IPS-18a (cell line): ENCODE results near the gene ZCWPW1.
"Not testable (repeated sequence)": the region's sequence is repeated elsewhere in the genome, so short reads cannot be mapped to it uniquely, and the experiment has no call there.

Experiments used
- H3K27ac ChIP-seq: one replicate; pipeline ENCODE4 v1.5.1; 2013; ENCODE audit warnings: low read length
- H3K27me3 ChIP-seq: one replicate; pipeline ENCODE4 v1.6.1; 2013; ENCODE audit warnings: mild to moderate bottlenecking, low read length; ENCODE audit not compliant: control insufficient read depth, insufficient read depth
- H3K36me3 ChIP-seq: one replicate; pipeline ENCODE4 v1.6.1; 2013; ENCODE audit warnings: low read depth, low read length; ENCODE audit not compliant: control insufficient read depth
- H3K4me1 ChIP-seq: one replicate; pipeline ENCODE4 v1.6.1; 2013; ENCODE audit warnings: low read depth, low read length; ENCODE audit not compliant: control insufficient read depth
- H3K4me3 ChIP-seq: one replicate; pipeline ENCODE4 v1.5.1; 2013; ENCODE audit warnings: low read length
- H3K9ac ChIP-seq: one replicate; pipeline ENCODE4 v1.6.1; 2013; ENCODE audit warnings: mild to moderate bottlenecking, low read length, moderate library complexity
- H3K9me3 ChIP-seq: one replicate; pipeline ENCODE4 v1.6.1; 2013; ENCODE audit warnings: low read depth, low read length; ENCODE audit not compliant: control insufficient read depth

Gene ZCWPW1

DNA sequence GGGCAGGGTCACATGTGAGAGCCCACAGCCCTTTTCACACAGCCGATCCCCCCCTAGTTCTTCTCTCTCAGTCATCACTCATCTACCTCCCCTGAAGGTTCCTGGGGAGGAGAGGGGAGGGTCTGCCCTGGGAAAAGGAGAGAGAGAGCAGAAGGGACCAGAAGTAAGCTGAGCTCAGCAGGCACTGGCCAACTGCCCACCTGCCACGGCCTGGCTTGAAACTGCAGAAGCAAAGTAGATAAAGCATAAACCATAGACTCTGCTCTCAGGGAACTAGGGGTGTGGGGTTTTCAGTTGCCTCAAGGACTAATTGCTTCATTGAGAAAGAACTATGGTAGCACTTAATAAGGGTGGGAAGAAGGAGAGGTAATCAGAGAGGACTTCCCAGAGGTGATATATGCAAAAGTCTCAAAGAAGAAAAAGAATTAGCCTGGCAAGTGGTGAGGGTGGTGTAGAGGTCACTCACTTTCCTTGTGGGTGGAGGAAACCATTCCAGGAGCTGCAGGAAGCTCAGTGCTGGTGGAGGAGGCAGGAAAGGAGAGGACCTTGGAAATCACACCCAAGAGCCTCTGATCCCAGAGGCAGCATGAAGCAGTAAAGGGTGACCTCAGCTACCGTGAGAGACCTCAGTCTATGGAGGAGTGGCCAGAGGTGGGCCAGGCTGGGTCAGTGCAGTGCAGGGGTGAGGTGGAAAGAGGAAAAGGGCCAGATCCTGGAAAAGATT is 38.1 kb downstream of the ZCWPW1 start:
- Histone ChIP-seq H3K9me3 (no peaks in the 10 kb centered on the region), H3K36me3 (no peaks in the 10 kb centered on the region), H3K27ac (no peak overlapping the region), H3K4me3 (no peak overlapping the region), H3K9ac (no peak overlapping the region), H3K4me1 (no peaks in the 10 kb centered on the region), H3K27me3 (no peaks in the 10 kb centered on the region)

- H3K4me1 ChIP-seq, result no peaks in the 10 kb centered on the region
- H3K27me3 ChIP-seq, result no peaks in the 10 kb centered on the region
- no peak overlapping the region for H3K9ac ChIP-seq
- H3K36me3 ChIP-seq, result no peaks in the 10 kb centered on the region
- H3K27ac ChIP-seq, result no peak overlapping the region
- no peak overlapping the region for H3K4me3 ChIP-seq
- no peaks in the 10 kb centered on the region for H3K9me3 ChIP-seq
Measured at GRCh38 chr7:100389437-100390088, 38.9 kb downstream of the ZCWPW1 start.

GRCh38 chr7:100387695-100388094 is 40.8 kb downstream of the ZCWPW1 start:
- H3K36me3 ChIP-seq, result no peaks in the 10 kb centered on the region
- no peaks in the 10 kb centered on the region for H3K27me3 ChIP-seq
- H3K4me1 ChIP-seq, result no peaks in the 10 kb centered on the region
- H3K9ac ChIP-seq, result no peak overlapping the region
- H3K9me3 ChIP-seq, result no peaks in the 10 kb centered on the region
- H3K27ac ChIP-seq, result no peak overlapping the region
- H3K4me3 ChIP-seq, result no peak overlapping the region

DNA sequence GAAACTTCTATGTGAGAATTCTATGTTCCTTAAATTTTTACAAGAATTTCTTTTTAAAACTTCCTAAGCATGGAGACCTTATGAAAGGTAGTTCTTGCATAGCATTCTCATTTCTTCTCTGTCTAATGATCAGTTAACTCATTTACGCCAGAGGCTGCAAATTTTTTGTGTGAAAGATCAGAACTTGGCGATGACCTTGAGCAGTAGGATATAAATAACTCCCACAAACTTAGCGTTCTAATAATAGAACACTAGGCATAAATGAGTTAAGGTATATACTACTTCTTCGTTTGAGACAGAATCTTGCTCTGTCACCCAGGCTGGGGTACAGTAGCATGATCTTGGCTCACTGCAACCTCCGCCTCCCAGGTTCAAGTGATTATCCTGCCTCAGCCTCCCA is 41.6 kb downstream of the ZCWPW1 start:
- Histone ChIP-seq H3K9ac (no peak overlapping the region), H3K27me3 (no peaks in the 10 kb centered on the region), H3K4me3 (no peak overlapping the region), H3K4me1 (no peaks in the 10 kb centered on the region), H3K9me3 (no peaks in the 10 kb centered on the region), H3K36me3 (no peaks in the 10 kb centered on the region), H3K27ac (no peak overlapping the region)

- no peak overlapping the region for H3K4me3 ChIP-seq
- no peaks in the 10 kb centered on the region for H3K9me3 ChIP-seq
- H3K9ac ChIP-seq, result no peak overlapping the region
- H3K27ac ChIP-seq, result no peak overlapping the region
- H3K4me1 ChIP-seq, result no peaks in the 10 kb centered on the region
- H3K27me3 ChIP-seq, result no peaks in the 10 kb centered on the region
- no peaks in the 10 kb centered on the region for H3K36me3 ChIP-seq
Measured at GRCh38 chr7:100384628-100385294, 43.7 kb downstream of the ZCWPW1 start.

- not testable (repeated sequence) for H3K4me3 ChIP-seq, H3K9ac ChIP-seq, H3K27ac ChIP-seq
Measured at GRCh38 chr7:100382234-100382853, 46.2 kb downstream of the ZCWPW1 start.

DNA sequence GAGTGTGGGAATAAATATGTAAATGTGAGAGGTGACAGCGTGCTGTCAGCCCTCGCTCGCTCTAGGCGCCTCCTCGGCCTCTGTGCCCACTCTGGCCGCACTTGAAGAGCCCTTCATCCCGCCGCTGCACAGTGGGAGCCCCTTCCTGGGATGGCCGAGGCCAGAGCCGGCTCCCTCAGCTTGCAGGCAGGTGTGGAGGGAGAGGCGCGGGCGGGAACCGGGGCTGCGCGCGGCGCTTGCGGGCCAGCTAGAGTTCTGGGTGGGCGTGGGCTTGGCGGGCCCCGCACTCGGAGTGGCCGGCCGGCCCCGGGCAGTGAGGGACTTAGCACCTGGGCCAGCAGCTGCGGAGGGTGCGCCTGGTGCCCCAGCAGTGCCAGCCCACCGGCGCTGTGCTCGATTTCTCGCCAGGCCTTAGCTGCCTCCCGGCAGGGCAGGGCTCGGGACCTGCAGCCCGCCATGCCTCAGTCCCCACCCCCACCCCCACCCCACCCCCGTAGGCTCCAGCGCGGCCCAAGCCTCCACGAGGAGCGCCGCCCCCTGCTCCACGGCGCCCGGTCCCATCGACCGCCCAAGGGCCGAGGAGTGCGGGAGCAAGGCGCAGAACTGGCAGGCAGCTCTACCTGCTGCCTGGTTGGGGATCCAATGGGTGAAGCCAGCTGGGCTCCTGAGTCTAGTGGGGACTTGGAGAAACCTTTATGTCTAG is 46.8 kb downstream of the ZCWPW1 start:
- not testable (repeated sequence) for H3K27ac ChIP-seq

More at GRCh38 chr7:100382234-100382853, 46.2 kb downstream of the ZCWPW1 start:
- H3K27me3 ChIP-seq, H3K36me3 ChIP-seq, H3K9me3 ChIP-seq, H3K4me1 ChIP-seq: not testable (repeated sequence)

GRCh38 chr7:100380196-100380595 is 48.3 kb downstream of the ZCWPW1 start:
- Histone ChIP-seq H3K27me3 (no peaks in the 10 kb centered on the region), H3K27ac (no peak overlapping the region), H3K9ac (no peak overlapping the region), H3K9me3 (no peaks in the 10 kb centered on the region), H3K36me3 (no peaks in the 10 kb centered on the region), H3K4me1 (no peaks in the 10 kb centered on the region), H3K4me3 (no peak overlapping the region)

More for the DNA sequence above, 46.8 kb downstream of the ZCWPW1 start:
- not testable (repeated sequence) for H3K9ac ChIP-seq, H3K4me3 ChIP-seq, H3K4me1 ChIP-seq, H3K36me3 ChIP-seq, H3K9me3 ChIP-seq, H3K27me3 ChIP-seq

DNA sequence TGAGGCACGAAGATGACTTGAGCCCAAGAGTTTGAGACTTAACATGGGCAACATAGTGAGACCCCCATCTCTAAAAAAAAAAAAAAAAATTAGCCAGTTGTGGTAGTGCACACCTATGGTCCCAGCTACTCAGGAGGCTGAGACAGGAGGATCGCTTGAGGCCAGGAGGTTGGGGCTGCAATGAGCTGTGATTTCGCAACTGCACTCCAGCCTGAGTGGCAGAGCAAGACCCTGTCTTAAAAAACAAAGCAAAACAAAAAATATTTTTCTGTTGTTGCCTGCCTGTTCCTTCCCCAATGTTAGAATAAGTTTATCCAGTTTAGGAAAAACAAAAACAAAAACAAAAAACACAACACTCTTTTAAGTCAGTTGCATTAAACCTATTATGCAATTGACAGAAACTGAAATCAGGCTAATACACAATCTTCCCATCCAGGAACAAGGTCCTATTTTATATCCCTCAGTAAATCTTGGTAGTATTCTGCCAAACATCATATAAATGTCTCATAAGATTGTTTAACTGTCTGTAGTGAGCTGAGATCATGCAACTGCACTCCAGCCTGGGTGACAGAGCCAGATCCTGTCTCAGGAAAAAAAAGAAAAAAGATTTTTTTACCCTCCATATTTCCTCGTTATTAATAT is 50.3 kb downstream of the ZCWPW1 start:
- H3K36me3 ChIP-seq, result no peaks in the 10 kb centered on the region
- no peaks in the 10 kb centered on the region for H3K27me3 ChIP-seq
- H3K9ac ChIP-seq, result no peak overlapping the region
- no peak overlapping the region for H3K4me3 ChIP-seq
- no peaks in the 10 kb centered on the region for H3K9me3 ChIP-seq
- peaks cover 6% of the 10 kb centered on the region for H3K4me1 ChIP-seq
- H3K27ac ChIP-seq, result no peak overlapping the region

GRCh38 chr7:100376066-100376465 is 52.4 kb downstream of the ZCWPW1 start:
- Histone ChIP-seq H3K4me3 (no peak overlapping the region), H3K27me3 (no peaks in the 10 kb centered on the region), H3K36me3 (no peaks in the 10 kb centered on the region), H3K9me3 (no peaks in the 10 kb centered on the region), H3K27ac (no peak overlapping the region), H3K4me1 (peaks cover 7% of the 10 kb centered on the region), H3K9ac (no peak overlapping the region)

GRCh38 chr7:100374601-100375000 is 53.9 kb downstream of the ZCWPW1 start:
- no peaks in the 10 kb centered on the region for H3K9me3 ChIP-seq
- no peak overlapping the region for H3K4me3 ChIP-seq
- H3K36me3 ChIP-seq, result no peaks in the 10 kb centered on the region
- peaks cover 18% of the 10 kb centered on the region for H3K4me1 ChIP-seq
- H3K27me3 ChIP-seq, result no peaks in the 10 kb centered on the region
- H3K9ac ChIP-seq, result no peak overlapping the region
- no peak overlapping the region for H3K27ac ChIP-seq
